Small intestine (tissue), 7 donors: Measurements from ENCODE around the gene HBA1. TPM values are rescaled to one million over a fixed set of nuclear protein-coding genes. Genes with fewer than 3 reads are reported as not detected.
"Not testable (repeated sequence)": the region's sequence is repeated elsewhere in the genome, so short reads cannot be mapped to it uniquely, and the experiment has no call there.

Experiments
- DNase-seq, 2 donors: peaks; one replicate each; pipeline versions ENCODE4 v3.0.0 to v3.0.0-alpha.2; 2013
- FAIRE-seq: peaks from 2 replicates; lab custom pipeline; 2012; peaks lifted over from hg19 to GRCh38; lab: Jason Lieb, UNC
- H3K27ac ChIP-seq, 3 donors: one replicate each; pipeline ENCODE4 v1.5.1; 2013; ENCODE audit warnings: low read length in 2 of 3, mild to moderate bottlenecking in 2 of 3, control low read depth in 1 of 3, inconsistent platforms in 1 of 3, low read depth in 1 of 3, moderate library complexity in 1 of 3
- H3K27me3 ChIP-seq, 3 donors: one replicate each; pipeline ENCODE4 v1.6.1; 2013; ENCODE audit warnings: low read length in 3 of 3, inconsistent platforms in 1 of 3; ENCODE audit not compliant: control insufficient read depth in 3 of 3, insufficient read depth in 3 of 3
- H3K36me3 ChIP-seq, 3 donors: one replicate each; pipeline ENCODE4 v1.6.1; 2013; ENCODE audit warnings: low read length in 3 of 3, inconsistent platforms in 1 of 3, low read depth in 1 of 3, mild to moderate bottlenecking in 1 of 3, moderate library complexity in 1 of 3; ENCODE audit not compliant: control insufficient read depth in 3 of 3, insufficient read depth in 2 of 3
- H3K4me1 ChIP-seq, 3 donors: one replicate each; pipeline ENCODE4 v1.6.1; 2013; ENCODE audit warnings: low read length in 2 of 3, inconsistent platforms in 1 of 3, low read depth in 1 of 3, mild to moderate bottlenecking in 1 of 3, moderate library complexity in 1 of 3; ENCODE audit not compliant: control insufficient read depth in 3 of 3, insufficient read depth in 2 of 3
- H3K4me3 ChIP-seq, 3 donors: one replicate each; pipeline ENCODE4 v1.5.1; 2013; ENCODE audit warnings: low read length in 3 of 3, control low read depth in 1 of 3, inconsistent platforms in 1 of 3, low read depth in 1 of 3, mild to moderate bottlenecking in 1 of 3, moderate library complexity in 1 of 3
- H3K9me3 ChIP-seq, 2 donors: one replicate each; pipeline ENCODE4 v1.6.1; 2013; ENCODE audit warnings: low read depth in 1 of 2, low read length in 1 of 2; ENCODE audit not compliant: control insufficient read depth in 2 of 2, insufficient read depth in 1 of 2
- whole genome bisulfite sequencing, 3 donors: extraction: QIAGEN DNeasy Blood & Tissue Kit; methylation state at CpG; one replicate each; pipeline ENCODE4 v1.1.7; 2013; 5-methylcytosine and 5-hydroxymethylcytosine counted together
- polyA plus RNA-seq, 4 donors: library from polyadenylated mRNA; stranded (reverse) in 3 of 4; unstranded in 1 of 4; fragments of 200-250 nt in 3 of 4; fragments of 120-200 nt in 1 of 4; gene quantifications; one replicate each; pipeline versions ENCODE4 v1.2.1 to v1.2.3, GENCODE V29; 2013
- donor health status: healthy with polysubstance abuse.
- donor health status: control.
- donor health status: control.
- donor health status: Bipolar disorder and iron deficiency.
- donor health status: healthy.

The HBA1 gene
- polyA plus RNA-seq, 4 donors = 4.2 to 305 (median 4.3) TPM; not detected in 1

DNA sequence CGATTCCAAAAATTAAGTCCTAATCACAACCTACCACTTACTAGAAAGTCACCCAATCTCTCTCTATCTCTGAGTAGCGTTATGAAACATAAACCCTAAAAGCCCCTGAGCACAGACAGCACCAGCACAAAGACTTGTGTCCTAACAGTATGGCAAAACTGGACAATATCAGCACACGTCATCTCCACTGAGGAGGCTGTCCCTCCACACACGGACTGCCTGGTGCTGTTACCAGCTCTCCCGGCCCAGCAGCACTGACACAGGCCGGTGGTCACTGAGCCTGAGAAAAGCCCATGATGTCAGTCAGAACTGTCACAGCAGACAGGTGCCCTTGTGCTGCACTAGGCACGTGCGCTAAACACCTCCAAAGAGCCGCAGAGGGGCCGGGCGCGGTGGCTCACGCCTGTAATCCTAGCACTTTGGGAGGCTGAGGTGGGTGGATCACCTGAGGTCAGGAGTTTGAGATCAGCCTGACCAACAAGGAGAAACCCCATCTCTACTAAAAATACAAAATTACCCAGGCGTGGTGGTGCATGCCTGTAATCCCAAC is 35.2 kb downstream of the HBA1 start:
- not testable (repeated sequence) for H3K4me1 ChIP-seq, FAIRE-seq, H3K27me3 ChIP-seq, DNase-seq, H3K9me3 ChIP-seq, H3K27ac ChIP-seq, H3K4me3 ChIP-seq
- 91 to 93% (median 92%) methylated on average over 14 of the region's 14 CpGs for WGBS, 3 donors
- peaks cover 16 to 83% (median 18%) of the 10 kb centered on the region in 3 donors for H3K36me3 ChIP-seq

DNA sequence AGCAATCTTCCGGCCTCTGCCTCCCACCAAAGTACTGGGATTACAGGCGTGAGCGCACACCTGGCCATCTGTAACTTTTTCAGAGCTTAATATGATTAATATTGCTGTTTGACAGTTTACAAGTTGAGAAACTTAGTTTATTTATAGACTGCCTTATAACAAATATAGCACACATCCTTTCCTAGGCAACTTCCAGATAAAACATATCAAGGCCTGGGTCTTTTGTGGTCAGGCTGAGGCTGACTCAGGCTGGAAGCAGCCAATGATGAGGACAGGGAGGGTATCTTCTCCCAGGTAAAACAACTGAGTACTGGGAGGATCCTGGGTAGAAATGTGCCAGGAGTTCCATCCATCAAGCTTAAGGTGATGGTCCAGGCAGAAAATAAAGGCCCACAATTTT is 36.5 kb downstream of the HBA1 start:
- Histone ChIP-seq H3K27me3 (no peaks in the 10 kb centered on the region), H3K9me3 (no peaks in the 10 kb centered on the region), H3K4me1 (no peaks in the 10 kb centered on the region), H3K27ac (no peak overlapping the region), H3K36me3 (peaks cover 10 to 84% (median 13%) of the 10 kb centered on the region in 3 donors), H3K4me3 (no peak overlapping the region)
- no peak for DNase-seq
- FAIRE-seq = no peak
- 92 to 96% (median 93%) methylated on average over 3 of the region's 3 CpGs for WGBS, 3 donors

DNA sequence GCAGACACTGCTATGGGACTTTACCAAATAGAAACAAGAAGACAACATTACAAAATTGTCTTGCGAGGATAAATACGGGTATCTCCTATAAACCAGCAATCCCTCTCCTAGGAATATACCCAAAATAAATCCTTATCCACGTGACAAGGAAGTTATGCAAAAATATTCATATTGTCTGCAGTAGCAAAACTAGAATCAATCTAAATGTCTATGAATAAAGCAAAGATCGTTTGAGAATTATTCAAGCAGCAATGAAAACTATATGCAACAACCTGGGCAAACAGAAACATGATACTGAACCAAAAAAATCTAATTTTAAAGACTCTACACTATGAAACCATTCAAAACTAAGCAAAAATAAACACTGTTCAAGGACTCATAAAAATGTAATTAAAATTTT is 43.5 kb downstream of the HBA1 start:
- H3K27ac ChIP-seq = no peak overlapping the region
- peaks cover under 1 to 75% (median 7%) of the 10 kb centered on the region in 3 donors for H3K36me3 ChIP-seq
- DNase-seq (no peak), FAIRE-seq (no peak)
- 70 to 71% (median 71%) methylated on average over 4 of the region's 4 CpGs for WGBS, 3 donors
- no peak overlapping the region for H3K4me3 ChIP-seq
- no peaks in the 10 kb centered on the region for H3K9me3 ChIP-seq
- no peaks in the 10 kb centered on the region for H3K27me3 ChIP-seq
- H3K4me1 ChIP-seq = no peaks in the 10 kb centered on the region

Other genes with a start within 250 kb of the HBA1 start
- 10 to 100 TPM in 2 of 4 donors, 1 to 10 TPM in 2; 8.1 to 19.9 (median 10.4) TPM for gene POLR3K, start 123.1 kb upstream of the HBA1 start, polyA plus RNA-seq
- 10 to 100 TPM; 17.3 to 38.2 (median 27.6) TPM for gene SNRNP25, start 122.9 kb upstream of the HBA1 start, polyA plus RNA-seq
- 10 to 100 TPM; 10.1 to 28.6 (median 17.2) TPM for gene RHBDF1, start 104.0 kb upstream of the HBA1 start, polyA plus RNA-seq
- gene MPG, start 98.5 kb upstream of the HBA1 start, polyA plus RNA-seq = 10 to 100 TPM; 31.1 to 76.7 (median 68.1) TPM
- gene NPRL3, start 38.0 kb upstream of the HBA1 start, polyA plus RNA-seq = 10 to 100 TPM in 2 of 4 donors, 1 to 10 TPM in 2; 5.9 to 22.6 (median 15.5) TPM
- 1 to 10 TPM in 1 of 4 donors, not detected in 3; 1.0 TPM for gene HBZ, start 24.0 kb upstream of the HBA1 start, polyA plus RNA-seq
- 1 to 10 TPM in 1 of 4 donors, not detected in 3; 1.8 TPM for gene HBM, start 10.7 kb upstream of the HBA1 start, polyA plus RNA-seq
- gene HBA2, start 3.8 kb upstream of the HBA1 start, polyA plus RNA-seq = 100 to 1,000 TPM in 1 of 4 donors, 10 to 100 TPM in 1, 1 to 10 TPM in 1, not detected in 1; 3.2 to 515 (median 10.7) TPM
- gene HBQ1, start 3.8 kb downstream of the HBA1 start, polyA plus RNA-seq = under 1 TPM in 1 of 4 donors, not detected in 3; 0.43 TPM
- gene LUC7L, start 52.8 kb downstream of the HBA1 start, polyA plus RNA-seq = 100 to 1,000 TPM in 2 of 4 donors, 10 to 100 TPM in 2; 56.6 to 136 (median 94.9) TPM
- 100 to 1,000 TPM in 1 of 4 donors, 10 to 100 TPM in 3; 56.5 to 107 (median 66.3) TPM for gene FAM234A, start 58.1 kb downstream of the HBA1 start, polyA plus RNA-seq
- gene RGS11, start 99.3 kb downstream of the HBA1 start, polyA plus RNA-seq = 10 to 100 TPM in 2 of 4 donors, 1 to 10 TPM in 1, under 1 TPM in 1; 0.49 to 20.1 (median 7.4) TPM
- gene ARHGDIG, start 103.9 kb downstream of the HBA1 start, polyA plus RNA-seq = 10 to 100 TPM in 3 of 4 donors, under 1 TPM in 1; 0.32 to 81.6 (median 14.2) TPM
- gene PDIA2, start 106.5 kb downstream of the HBA1 start, polyA plus RNA-seq = 10 to 100 TPM in 3 of 4 donors, under 1 TPM in 1; 0.10 to 46.1 (median 28.6) TPM
- 10 to 100 TPM; 24.5 to 33.6 (median 27.6) TPM for gene AXIN1, start 176.0 kb downstream of the HBA1 start, polyA plus RNA-seq
- gene MRPL28, start 193.9 kb downstream of the HBA1 start, polyA plus RNA-seq = 100 to 1,000 TPM in 1 of 4 donors, 10 to 100 TPM in 3; 54.2 to 112 (median 92.1) TPM
- gene PGAP6, start 205.3 kb downstream of the HBA1 start, polyA plus RNA-seq = 10 to 100 TPM; 48.1 to 76.6 (median 64.9) TPM
- 10 to 100 TPM; 13.0 to 77.2 (median 34.9) TPM for gene NME4, start 220.5 kb downstream of the HBA1 start, polyA plus RNA-seq
- gene DECR2, start 225.2 kb downstream of the HBA1 start, polyA plus RNA-seq = 100 to 1,000 TPM in 2 of 4 donors, 10 to 100 TPM in 2; 46.7 to 154 (median 99.2) TPM
- gene RAB11FIP3, start 249.0 kb downstream of the HBA1 start, polyA plus RNA-seq = 100 to 1,000 TPM in 1 of 4 donors, 10 to 100 TPM in 3; 25.4 to 111 (median 37.2) TPM